Fibroblast of lung (primary cell): ENCODE measurements around the gene MSN. TPM values are rescaled to one million over a fixed set of nuclear protein-coding genes. Genes with fewer than 3 reads are reported as not detected.
"Not testable (repeated sequence)": the region's sequence is repeated elsewhere in the genome, so short reads cannot be mapped to it uniquely, and the experiment has no call there.

Experiments used
- DNase-seq, 2 donors: peaks; one replicate each; pipeline versions ENCODE4 v3.0.0 to v3.0.0-alpha.2; 2010; ENCODE audit warnings: low read depth in 2 of 2
- H2AFZ ChIP-seq: 2 replicates; pipeline ENCODE4 v1.5.1; 2012; ENCODE audit warnings: low read length, control low read depth, inconsistent platforms
- H3K27ac ChIP-seq: 2 replicates; pipeline ENCODE4 v1.5.1; 2011; ENCODE audit warnings: low read length, control low read depth; ENCODE audit not compliant: insufficient read depth
- H3K27me3 ChIP-seq: 2 replicates; pipeline ENCODE4 v1.5.1; 2011; ENCODE audit warnings: mild to moderate bottlenecking, low read length; ENCODE audit not compliant: control insufficient read depth, insufficient read depth
- H3K36me3 ChIP-seq: 2 replicates; pipeline ENCODE4 v1.5.1; 2011; ENCODE audit warnings: low read length; ENCODE audit not compliant: control insufficient read depth, insufficient read depth
- H3K4me1 ChIP-seq: 2 replicates; pipeline ENCODE4 v1.5.1; 2011; ENCODE audit warnings: low read length; ENCODE audit not compliant: control insufficient read depth, insufficient read depth; ENCODE audit errors: extremely low read depth
- H3K4me2 ChIP-seq: 2 replicates; pipeline ENCODE4 v1.5.1; 2011; ENCODE audit warnings: low read length, control low read depth; ENCODE audit not compliant: insufficient read depth; ENCODE audit errors: extremely low read depth
- H3K4me3 ChIP-seq, 4 experiments: fragments of 200-600 bp in 1 of 4; sonication (generic) in 1 of 4; replicated peaks in 1 of 4; 2 replicates each; pipeline ENCODE4 v1.5.1; 2011 to 2016; ENCODE audit warnings: low read length in 4 of 4, low read depth in 3 of 4, mild to moderate bottlenecking in 3 of 4, control low read depth in 2 of 4, inconsistent platforms in 1 of 4, mixed read lengths in 1 of 4; ENCODE audit not compliant: insufficient read depth in 1 of 4; ENCODE audit errors: control extremely low read depth in 1 of 4
- H3K79me2 ChIP-seq: 2 replicates; pipeline ENCODE4 v1.5.1; 2012; ENCODE audit warnings: mild to moderate bottlenecking, low read length, inconsistent platforms; ENCODE audit not compliant: control insufficient read depth, insufficient read depth
- H3K9ac ChIP-seq: 2 replicates; pipeline ENCODE4 v1.5.1; 2011; ENCODE audit warnings: mild to moderate bottlenecking, low read length, control low read depth; ENCODE audit not compliant: insufficient read depth
- H3K9me3 ChIP-seq: 2 replicates; pipeline ENCODE4 v1.5.1; 2012; ENCODE audit warnings: low read depth, low read length; ENCODE audit not compliant: control insufficient read depth, insufficient read depth
- H4K20me1 ChIP-seq: 2 replicates; pipeline ENCODE4 v1.5.1; 2011; ENCODE audit warnings: low read length; ENCODE audit not compliant: control insufficient read depth, insufficient read depth; ENCODE audit errors: extremely low read depth
- CTCF ChIP-seq, 2 donors: IDR thresholded peaks in 1 of 2; conservative IDR thresholded peaks in 1 of 2; 1 replicate in 1 of 2; 2 replicates in 1 of 2; pipeline ENCODE4 v1.5.1; 2011 to 2012; ENCODE audit warnings: low read length in 2 of 2, control low read depth in 1 of 2, inconsistent platforms in 1 of 2, low read depth in 1 of 2, mild to moderate bottlenecking in 1 of 2
- EZH2 ChIP-seq: IDR thresholded peaks from 2 replicates; pipeline ENCODE4 v1.5.1; 2012; ENCODE audit warnings: low read length, control low read depth, mild to moderate bottlenecking; ENCODE audit errors: missing control alignments
- polyA minus RNA-seq: library from RNA; depleted of rRNA, polyadenylated mRNA; stranded (reverse); fragments of >200 nt; gene quantifications from 2 replicates; pipeline ENCODE4 v1.2.3, GENCODE V29; 2011; ENCODE audit warnings: low replicate concordance
- polyA plus RNA-seq, 2 donors: library from polyadenylated mRNA; depleted of rRNA in 1 of 2; stranded (reverse) in 1 of 2; unstranded in 1 of 2; fragments of >200 nt; gene quantifications; 2 replicates each; pipeline ENCODE4 v1.2.1, GENCODE V29; 2011 to 2012; ENCODE audit warnings: missing spikeins in 1 of 2
- total RNA-seq: library from RNA; depleted of rRNA; stranded (reverse); fragments of >200 nt; gene quantifications from 2 replicates; pipeline ENCODE4 v1.2.1, GENCODE V29; 2014

The MSN gene
- 107 and 148 TPM in 2 replicates for total RNA-seq
- polyA plus RNA-seq, result 488 and 590 TPM in 2 replicates
- 379 and 414 TPM in 2 replicates for polyA plus RNA-seq (2012)
- 582 and 606 TPM in 2 replicates for polyA minus RNA-seq

DNA sequence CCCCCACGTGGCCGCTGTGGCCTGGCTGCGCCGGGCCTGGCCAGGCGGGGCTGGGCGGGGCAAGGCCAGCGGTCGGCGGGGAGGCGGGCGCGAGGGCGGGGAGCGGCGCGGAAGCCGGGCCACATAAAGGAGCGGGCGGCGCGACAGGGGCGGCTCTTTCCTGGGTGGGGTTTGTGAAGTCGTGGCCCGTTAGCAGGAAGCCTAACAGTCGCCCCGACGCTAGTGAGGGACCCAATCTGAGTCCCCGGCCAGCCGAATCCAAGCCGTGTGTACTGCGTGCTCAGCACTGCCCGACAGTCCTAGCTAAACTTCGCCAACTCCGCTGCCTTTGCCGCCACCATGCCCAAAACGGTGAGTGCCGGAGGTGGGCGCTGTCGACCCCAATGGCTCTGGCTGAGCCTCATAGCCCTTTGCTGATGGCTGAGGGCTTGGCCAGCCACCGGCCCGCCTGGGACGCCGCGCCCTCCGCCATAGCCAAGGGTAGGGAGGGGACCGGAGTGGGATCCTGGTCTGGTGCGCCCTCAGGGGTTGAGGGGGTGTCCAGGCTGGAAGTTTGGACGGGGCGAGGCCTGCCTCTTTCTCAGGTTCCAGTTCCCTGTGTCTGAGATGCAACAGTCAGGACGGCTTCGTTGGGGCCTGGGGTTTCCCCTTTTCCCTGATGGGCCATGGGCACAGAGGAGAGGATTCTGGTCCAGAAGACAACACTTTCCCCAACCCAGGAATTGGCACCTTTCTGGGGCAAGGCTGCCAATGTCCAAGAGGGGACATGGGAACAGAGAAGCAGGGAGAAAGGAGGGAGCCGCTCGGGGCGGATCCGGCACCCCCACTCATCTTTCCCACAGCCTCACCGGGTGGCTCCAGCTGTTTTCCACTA is at the start of gene MSN:
Gene MSN (plus strand): TSS at position 152 of the 874 bp plus-strand sequence. CDS start 188 bp downstream, at position 340.
- no peak within 1 kb of the TSS for H2AFZ ChIP-seq
- H3K4me3 ChIP-seq, result peak within 1 kb of the TSS; percentile 45 to 80 (median 66)
- peaks cover 3% of the 10 kb centered on the region for H3K4me1 ChIP-seq
- peak within 1 kb of the TSS; percentile 95 for H3K27ac ChIP-seq
- H3K4me2 ChIP-seq, result peak within 1 kb of the TSS; percentile 23
- peaks cover 50% of the 10 kb centered on the region for H3K79me2 ChIP-seq
- no peaks in the 10 kb centered on the region for H4K20me1 ChIP-seq
- DNase-seq, result peak; percentile 54 to 57
- H3K36me3 ChIP-seq, result no peaks in the 10 kb centered on the region
- no peak for TF ChIP-seq EZH2
- TF ChIP-seq CTCF (conservative IDR thresholded peaks at IDR 0.05 in 1 of 2, IDR thresholded peaks at IDR 0.05 in 1 of 2; ENCODE audit: low read depth in 1 of 2, low read length in 2 of 2), result no peak
- no peaks in the 10 kb centered on the region for H3K9me3 ChIP-seq
- H3K9ac ChIP-seq, result peak within 1 kb of the TSS; percentile 63
- no peaks in the 10 kb centered on the region for H3K27me3 ChIP-seq

- H3K27ac ChIP-seq, H3K4me3 ChIP-seq, H3K4me1 ChIP-seq, H4K20me1 ChIP-seq, H3K4me2 ChIP-seq, DNase-seq, H3K79me2 ChIP-seq, H3K9ac ChIP-seq, H3K36me3 ChIP-seq, H3K27me3 ChIP-seq, H3K9me3 ChIP-seq, H2AFZ ChIP-seq: not testable (repeated sequence)
Measured at GRCh38 chrX:65620096-65620705, 47.3 kb upstream of the MSN start.

GRCh38 chrX:65630771-65631170 is 36.7 kb upstream of the MSN start:
- Histone ChIP-seq H3K4me3 (no peak overlapping the region), H3K4me1 (no peaks in the 10 kb centered on the region), H3K27ac (no peak overlapping the region), H4K20me1 (no peaks in the 10 kb centered on the region), H2AFZ (no peak overlapping the region), H3K9me3 (no peaks in the 10 kb centered on the region), H3K9ac (no peak overlapping the region), H3K4me2 (no peak overlapping the region), H3K36me3 (no peaks in the 10 kb centered on the region), H3K79me2 (no peaks in the 10 kb centered on the region), H3K27me3 (no peaks in the 10 kb centered on the region)
- TF ChIP-seq EZH2, result no peak
- TF ChIP-seq CTCF (conservative IDR thresholded peaks at IDR 0.05 in 1 of 2, IDR thresholded peaks at IDR 0.05 in 1 of 2; ENCODE audit: low read depth in 1 of 2, low read length in 2 of 2), result no peak
- DNase-seq, result no peak
